Measurements from ENCODE around the gene EHBP1L1.

DNA sequence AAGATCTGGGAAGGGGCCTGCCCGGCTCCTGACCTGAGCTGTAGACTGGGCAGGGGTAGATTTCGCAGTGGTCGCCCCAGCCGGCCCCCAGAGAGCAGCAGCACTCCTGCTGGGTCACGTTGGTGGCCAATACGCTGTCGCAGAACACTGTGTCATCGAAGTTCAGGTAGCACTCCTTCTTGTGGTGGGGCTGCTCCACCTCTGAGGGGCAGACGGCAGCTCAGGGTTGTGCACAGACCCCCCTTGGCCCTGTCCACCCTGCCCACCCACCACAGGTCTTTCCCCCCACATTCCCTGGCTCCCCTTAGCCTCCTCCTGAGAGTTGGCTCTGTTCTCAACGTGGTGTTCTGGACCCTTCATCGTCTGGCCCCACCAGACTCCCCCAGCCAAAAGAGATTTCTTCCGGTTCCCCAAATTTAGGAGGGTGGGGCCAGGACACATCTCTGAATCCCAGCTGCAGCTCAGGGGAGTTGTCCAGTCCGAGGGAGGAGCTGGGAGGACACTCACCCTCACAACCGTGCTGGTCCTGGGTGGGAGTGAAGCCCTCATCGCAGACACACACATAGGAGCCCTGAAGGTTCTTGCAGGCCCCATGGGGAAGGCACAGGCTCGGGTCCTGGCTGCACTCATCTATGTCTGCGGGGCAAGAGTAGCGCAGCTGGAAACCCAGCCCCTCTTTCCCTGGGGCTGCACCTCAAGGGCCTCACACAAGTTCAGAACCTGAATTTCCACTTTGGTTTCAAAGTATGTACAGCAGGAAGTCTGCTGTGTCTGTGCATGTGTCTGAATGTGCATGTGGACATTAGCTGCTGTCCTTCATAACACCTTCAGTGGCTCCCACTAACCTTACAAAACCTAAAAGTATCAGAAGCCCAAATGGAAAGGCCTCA is 34.5 kb upstream of the EHBP1L1 start:
- TF ChIP-seq, protein P1, sequence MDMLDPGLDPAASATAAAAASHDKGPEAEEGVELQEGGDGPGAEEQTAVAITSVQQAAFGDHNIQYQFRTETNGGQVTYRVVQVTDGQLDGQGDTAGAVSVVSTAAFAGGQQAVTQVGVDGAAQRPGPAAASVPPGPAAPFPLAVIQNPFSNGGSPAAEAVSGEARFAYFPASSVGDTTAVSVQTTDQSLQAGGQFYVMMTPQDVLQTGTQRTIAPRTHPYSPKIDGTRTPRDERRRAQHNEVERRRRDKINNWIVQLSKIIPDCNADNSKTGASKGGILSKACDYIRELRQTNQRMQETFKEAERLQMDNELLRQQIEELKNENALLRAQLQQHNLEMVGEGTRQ (IDR thresholded peaks at IDR 0.05), result no peak
- TF ChIP-seq POLR2A (IDR thresholded peaks at IDR 0.05; ENCODE audit: low read length) (no peak), EP300 (IDR thresholded peaks at IDR 0.05) (no peak), SMC3 (IDR thresholded peaks at IDR 0.05) (no peak)

Data from A549 (cell line).